HepG2 (cell line): ENCODE results near the gene FAM89B. TPM values are rescaled to one million over a fixed set of nuclear protein-coding genes. Genes with fewer than 3 reads are reported as not detected.

Experiments
- ATAC-seq: fragments of 200-7000 bp; cut with Tn5 transposase; 3 replicates; pipeline ENCODE4 v1.9.1; 2020; ENCODE audit warnings: mild to moderate bottlenecking, moderate library complexity
- BruUV-seq: library from RNA; stranded (reverse); fragments of 400-500 nt; replicated peaks from 2 replicates; lab custom pipeline; 2021; lab: Mats Ljungman, UMichigan
- CTCF ChIA-PET: fragments of 300-600 bp; formaldehyde crosslinking; extraction: SDS; loops from one replicate; lab custom pipeline; 2021; ENCODE audit warnings: low total read pairs, inconsistent platforms, low intra/inter-chr PET ratio; lab: Yijun Ruan, JAX
- POLR2A ChIA-PET: fragments of 350-600 bp; sonication (Branson Sonifier 250); formaldehyde crosslinking; loops from one replicate; lab custom pipeline; 2020; ENCODE audit warnings: antibody characterized with exemption, inconsistent platforms; lab: Yijun Ruan, JAX
- DNase-seq: peaks from one replicate; pipeline ENCODE4 v3.0.0-alpha.2; 2015; ENCODE audit warnings: low spot score
- FAIRE-seq: peaks from 3 replicates; lab custom pipeline; 2011; peaks lifted over from hg19 to GRCh38; lab: Jason Lieb, UNC
- H2AFZ ChIP-seq: one replicate; pipeline ENCODE4 v1.6.1; 2011; ENCODE audit warnings: low read length, inconsistent platforms
- H3K27ac ChIP-seq: fragments of 300-600 bp; 3 replicates; pipeline ENCODE4 v1.8.0; 2011; ENCODE audit warnings: mixed run types, mild to moderate bottlenecking, mixed read lengths, low read length, inconsistent platforms; ENCODE audit not compliant: insufficient read depth; ENCODE audit errors: extremely low read length
- H3K27me3 ChIP-seq, 2 experiments: fragments of 200-600 bp in 1 of 2; 2 replicates in 1 of 2; 3 replicates in 1 of 2; pipeline versions ENCODE4 v1.6.0 to v1.8.0; 2011; ENCODE audit warnings: low read length in 2 of 2, mild to moderate bottlenecking in 2 of 2, moderate library complexity in 2 of 2, inconsistent platforms in 1 of 2; ENCODE audit not compliant: insufficient read depth in 2 of 2, control insufficient read depth in 1 of 2
- H3K36me3 ChIP-seq, 2 experiments: fragments of 200-600 bp in 1 of 2; replicated peaks in 1 of 2; 2 replicates in 1 of 2; 3 replicates in 1 of 2; pipeline versions ENCODE4 v1.5.1 to v1.8.0; 2011; ENCODE audit warnings: low read length in 2 of 2, inconsistent platforms in 1 of 2; ENCODE audit not compliant: insufficient read depth in 2 of 2, control insufficient read depth in 1 of 2
- H3K4me1 ChIP-seq: 2 replicates; pipeline ENCODE4 v1.5.1; 2012; ENCODE audit warnings: low read length, inconsistent platforms; ENCODE audit not compliant: insufficient read depth
- H3K4me2 ChIP-seq: 2 replicates; pipeline ENCODE4 v1.6.0; 2011; ENCODE audit warnings: low read depth, low read length, inconsistent platforms
- H3K4me3 ChIP-seq, 3 experiments: fragments of 200-600 bp in 1 of 3; sonication (generic), shearing (Covaris generic) in 1 of 3; replicated peaks in 1 of 3; 2 replicates each; pipeline ENCODE4 v1.5.1; 2011 to 2016; ENCODE audit warnings: low read length in 3 of 3, inconsistent platforms in 2 of 3, low read depth in 2 of 3, mild to moderate bottlenecking in 2 of 3, control low read depth in 1 of 3, mixed read lengths in 1 of 3; ENCODE audit not compliant: insufficient read depth in 1 of 3
- H3K79me2 ChIP-seq: one replicate; pipeline ENCODE4 v1.6.1; 2011; ENCODE audit warnings: low read length, inconsistent platforms; ENCODE audit not compliant: insufficient read depth
- H3K9ac ChIP-seq: 2 replicates; pipeline ENCODE4 v1.6.0; 2011; ENCODE audit warnings: mild to moderate bottlenecking, low read depth, low read length, inconsistent platforms; ENCODE audit not compliant: insufficient read depth
- H3K9me3 ChIP-seq: 2 replicates; pipeline ENCODE4 v1.5.1; 2012; ENCODE audit warnings: mild to moderate bottlenecking, low read length
- H4K20me1 ChIP-seq: 2 replicates; pipeline ENCODE4 v1.6.0; 2011; ENCODE audit warnings: inconsistent platforms, mild to moderate bottlenecking, low read length, moderate library complexity; ENCODE audit not compliant: insufficient read depth
- ATM ChIP-seq: fragments of 450-650 bp; IDR thresholded peaks from 2 replicates; pipeline ENCODE4 v1.7.1; 2017; ENCODE audit warnings: mild to moderate bottlenecking, borderline replicate concordance
- EP300 ChIP-seq, 3 experiments: sonication (generic) in 1 of 3; formaldehyde crosslinking in 1 of 3; IDR thresholded peaks; 2 replicates each; pipeline versions ENCODE4 v1.5.1 to v1.6.1; 2011 to 2020; ENCODE audit warnings: low read depth in 2 of 3, low read length in 2 of 3, borderline replicate concordance in 1 of 3, improper control_type of control experiment in 1 of 3, mild to moderate bottlenecking in 1 of 3, missing genetic modification reagents in 1 of 3, moderate library complexity in 1 of 3
- GTF3A ChIP-seq: sonication (generic); formaldehyde crosslinking; conservative IDR thresholded peaks from 2 replicates; pipeline ENCODE4 v1.4.0; 2020; ENCODE audit warnings: mild to moderate bottlenecking, missing genetic modification reagents
- JUND ChIP-seq: sonication (generic); formaldehyde crosslinking; IDR thresholded peaks from 2 replicates; pipeline ENCODE4 v1.8.0; 2022; ENCODE audit warnings: mild to moderate bottlenecking, missing genetic modification reagents
- MAZ ChIP-seq, 2 experiments: sonication (generic) in 1 of 2; formaldehyde crosslinking in 1 of 2; IDR thresholded peaks; 2 replicates each; pipeline versions ENCODE4 v1.5.0 to v1.6.1; 2012 to 2020; ENCODE audit warnings: low read depth in 2 of 2, mild to moderate bottlenecking in 2 of 2, borderline replicate concordance in 1 of 2, improper control_type of control experiment in 1 of 2, low read length in 1 of 2, missing genetic modification reagents in 1 of 2, moderate library complexity in 1 of 2
- MXI1 ChIP-seq: IDR thresholded peaks from 3 replicates; pipeline ENCODE4 v1.6.1; 2012; ENCODE audit warnings: low read depth, low read length, inconsistent platforms, borderline replicate concordance
- ZBTB4 ChIP-seq: sonication (generic); formaldehyde crosslinking; IDR thresholded peaks from 2 replicates; pipeline ENCODE4 v1.4.0; 2020; ENCODE audit warnings: missing genetic modification reagents, mild to moderate bottlenecking, borderline replicate concordance
- ZEB1 ChIP-seq: IDR thresholded peaks from 2 replicates; pipeline ENCODE4 v1.6.1; 2012; ENCODE audit warnings: mild to moderate bottlenecking, low read depth, inconsistent platforms; ENCODE audit not compliant: insufficient replicate concordance
- ZFP41 ChIP-seq: sonication (generic); formaldehyde crosslinking; IDR thresholded peaks from 2 replicates; pipeline ENCODE4 v1.4.0; 2020; ENCODE audit warnings: mild to moderate bottlenecking, missing genetic modification reagents, borderline replicate concordance
- ZNF501 ChIP-seq: sonication (generic); formaldehyde crosslinking; IDR thresholded peaks from 2 replicates; pipeline ENCODE4 v1.5.1; 2020; ENCODE audit warnings: mild to moderate bottlenecking, moderate library complexity, missing genetic modification reagents
- ZNF558 ChIP-seq: sonication (generic); formaldehyde crosslinking; IDR thresholded peaks from 2 replicates; pipeline ENCODE4 v1.9.0; 2022; ENCODE audit warnings: mild to moderate bottlenecking, missing genetic modification reagents, borderline replicate concordance
- ZNF674 ChIP-seq: sonication (generic); formaldehyde crosslinking; IDR thresholded peaks from 2 replicates; pipeline ENCODE4 v1.5.0; 2020; ENCODE audit warnings: low read depth, mild to moderate bottlenecking, missing genetic modification reagents
- ZNF737 ChIP-seq: sonication (generic); formaldehyde crosslinking; IDR thresholded peaks from 2 replicates; pipeline ENCODE4 v1.5.0; 2020; ENCODE audit warnings: missing genetic modification reagents, mild to moderate bottlenecking, borderline replicate concordance
- ZNF782 ChIP-seq: sonication (generic); formaldehyde crosslinking; IDR thresholded peaks from 2 replicates; pipeline ENCODE4 v1.4.0; 2020; ENCODE audit warnings: missing genetic modification reagents, mild to moderate bottlenecking, borderline replicate concordance
- WGBS: methylation state at CpG from one replicate; pipeline ENCODE4 v1.1.6; 2017; ENCODE audit warnings: low lambda C conversion rate; 5-methylcytosine and 5-hydroxymethylcytosine counted together
- in situ Hi-C: cut with HindIII; loops from 2 replicates; pipeline ENCODE4 v1.10.0; 2017; ENCODE audit warnings: low pct_unique_long_range_greater_than_20kb; ENCODE audit not compliant: extremely low pct_ligation_motif_present
- intact Hi-C: fragments of 100-400 bp; cut with micrococcal nuclease; formaldehyde crosslinking; loops from one replicate; pipeline ENCODE4 v1.10.0; 2022; ENCODE audit not compliant: unreplicated experiment
- polyA plus RNA-seq, 8 experiments: library from polyadenylated mRNA; depleted of rRNA in 3 of 8; stranded (reverse) in 7 of 8; unstranded in 1 of 8; fragments of >200 nt; fragmentation: Illumina TruSeq in 4 of 8; extraction: Trizol in 4 of 8; gene quantifications; 2 replicates each; pipeline versions ENCODE4 v1.2.1 to v1.2.3, GENCODE V29; 2011 to 2016; ENCODE audit warnings: low read depth in 4 of 8, missing spikeins in 1 of 8, mixed read lengths in 1 of 8; ENCODE audit not compliant: insufficient read depth in 1 of 8
- total RNA-seq, 5 experiments: library from RNA; depleted of rRNA; stranded (reverse); fragments of >200 nt; fragmentation: Illumina TruSeq; extraction: Trizol; gene quantifications; 2 replicates each; pipeline ENCODE4 v1.2.3, GENCODE V29; 2016; ENCODE audit warnings: low read depth in 1 of 5
- TF ChIP-seq, protein P1 (sequence below): IDR thresholded peaks from 2 replicates; pipeline ENCODE4 v1.6.1; 2018; ENCODE audit warnings: missing genetic modification reagents, mild to moderate bottlenecking, missing compliant biosample characterization
- TF ChIP-seq, protein P2 (sequence below): IDR thresholded peaks from 2 replicates; pipeline ENCODE4 v1.6.1; 2016; ENCODE audit warnings: mild to moderate bottlenecking

FAM89B gene
- total and polyA plus RNA-seq, 2 of the 13 experiments (the other 11 are each of a cell fraction or from before 2014, with no cell fraction given): 5.7 to 8.0 TPM

GRCh38 chr11:65548395-65548794 lies 23.9 kb upstream of the FAM89B start (continued):
- TF ChIP-seq, protein P1, sequence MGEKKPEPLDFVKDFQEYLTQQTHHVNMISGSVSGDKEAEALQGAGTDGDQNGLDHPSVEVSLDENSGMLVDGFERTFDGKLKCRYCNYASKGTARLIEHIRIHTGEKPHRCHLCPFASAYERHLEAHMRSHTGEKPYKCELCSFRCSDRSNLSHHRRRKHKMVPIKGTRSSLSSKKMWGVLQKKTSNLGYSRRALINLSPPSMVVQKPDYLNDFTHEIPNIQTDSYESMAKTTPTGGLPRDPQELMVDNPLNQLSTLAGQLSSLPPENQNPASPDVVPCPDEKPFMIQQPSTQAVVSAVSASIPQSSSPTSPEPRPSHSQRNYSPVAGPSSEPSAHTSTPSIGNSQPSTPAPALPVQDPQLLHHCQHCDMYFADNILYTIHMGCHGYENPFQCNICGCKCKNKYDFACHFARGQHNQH: no peak
- TF ChIP-seq JUND (CRISPR knock-in tag) (no peak), ZNF674 (no peak), ZNF782 (CRISPR knock-in tag) (no peak), ZEB1 (no peak), ZNF737 (CRISPR knock-in tag) (no peak), MAZ (IDR thresholded peaks at IDR 0.05; ENCODE audit: borderline replicate concordance, low read depth, low read length) (no peak), MAZ (CRISPR knock-in tag; IDR thresholded peaks at IDR 0.05; ENCODE audit: low read depth) (no peak), ZNF501 (no peak)

- Histone ChIP-seq H3K4me3 (no peak overlapping the region), H2AFZ (no peak overlapping the region), H4K20me1 (peaks cover 7% of the 10 kb centered on the region; the same call in 1 of the 2 replicates), H3K4me1 (peaks cover 42% of the 10 kb centered on the region), H3K9me3 (no peaks in the 10 kb centered on the region), H3K36me3 (peaks cover 4 to 11% of the 10 kb centered on the region in 2 experiments; a peak in 2 of 5 replicates), H3K27ac (no peak overlapping the region), H3K27me3 (no peaks in the 10 kb centered on the region), H3K4me2 (no peak overlapping the region), H3K9ac (no peak overlapping the region), H3K79me2 (no peaks in the 10 kb centered on the region)
- intact Hi-C loops (no loop called here), in situ Hi-C loops (no loop called here)
- no TSS peak for BruUV-seq
- WGBS: 91% methylated on average over 3 of the region's 3 CpGs
- no peak for DNase-seq
- ChIA-PET POLR2A (interaction anchor here (0.5 kb wide), 1 partner anchor 17 kb away, joined by 3 read pairs; no protein-coding TSS in a partner anchor), CTCF (no interaction called here)
- ATAC-seq: no peak
- no peak for FAIRE-seq
- TF ChIP-seq ZBTB4: no peak
- TF ChIP-seq GTF3A (CRISPR knock-in tag): no peak
- no peak for TF ChIP-seq EP300 (IDR thresholded peaks at IDR 0.05; ENCODE audit: low read depth in 2 of 2, low read length in 2 of 2)
- TF ChIP-seq EP300 (CRISPR knock-in tag; IDR thresholded peaks at IDR 0.05; ENCODE audit: borderline replicate concordance): no peak
- no peak for TF ChIP-seq ZNF558 (CRISPR knock-in tag)
- TF ChIP-seq ZFP41 (CRISPR knock-in tag): no peak
- no peak for TF ChIP-seq MXI1
- TF ChIP-seq ATM: no peak
- TF ChIP-seq, protein P2, sequence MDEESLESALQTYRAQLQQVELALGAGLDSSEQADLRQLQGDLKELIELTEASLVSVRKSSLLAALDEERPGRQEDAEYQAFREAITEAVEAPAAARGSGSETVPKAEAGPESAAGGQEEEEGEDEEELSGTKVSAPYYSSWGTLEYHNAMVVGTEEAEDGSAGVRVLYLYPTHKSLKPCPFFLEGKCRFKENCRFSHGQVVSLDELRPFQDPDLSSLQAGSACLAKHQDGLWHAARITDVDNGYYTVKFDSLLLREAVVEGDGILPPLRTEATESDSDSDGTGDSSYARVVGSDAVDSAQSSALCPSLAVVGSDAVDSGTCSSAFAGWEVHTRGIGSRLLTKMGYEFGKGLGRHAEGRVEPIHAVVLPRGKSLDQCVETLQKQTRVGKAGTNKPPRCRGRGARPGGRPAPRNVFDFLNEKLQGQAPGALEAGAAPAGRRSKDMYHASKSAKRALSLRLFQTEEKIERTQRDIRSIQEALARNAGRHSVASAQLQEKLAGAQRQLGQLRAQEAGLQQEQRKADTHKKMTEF (CRISPR knock-in tag): no peak
Observed at GRCh38 chr11:65549096-65549495, 23.2 kb upstream of the FAM89B start.
